SHP77 treated with DMSO at 0.1 percent for 48 hours (cell line): Measurements from ENCODE around the gene VSX2.
A peak's percentile ranks its signal among the peaks of the same experiment; 100 is the strongest.

Experiments used
- DNase-seq: peaks from one replicate; lab custom pipeline; 2025; lab: John Stamatoyannopoulos, UW

Gene VSX2

DNA sequence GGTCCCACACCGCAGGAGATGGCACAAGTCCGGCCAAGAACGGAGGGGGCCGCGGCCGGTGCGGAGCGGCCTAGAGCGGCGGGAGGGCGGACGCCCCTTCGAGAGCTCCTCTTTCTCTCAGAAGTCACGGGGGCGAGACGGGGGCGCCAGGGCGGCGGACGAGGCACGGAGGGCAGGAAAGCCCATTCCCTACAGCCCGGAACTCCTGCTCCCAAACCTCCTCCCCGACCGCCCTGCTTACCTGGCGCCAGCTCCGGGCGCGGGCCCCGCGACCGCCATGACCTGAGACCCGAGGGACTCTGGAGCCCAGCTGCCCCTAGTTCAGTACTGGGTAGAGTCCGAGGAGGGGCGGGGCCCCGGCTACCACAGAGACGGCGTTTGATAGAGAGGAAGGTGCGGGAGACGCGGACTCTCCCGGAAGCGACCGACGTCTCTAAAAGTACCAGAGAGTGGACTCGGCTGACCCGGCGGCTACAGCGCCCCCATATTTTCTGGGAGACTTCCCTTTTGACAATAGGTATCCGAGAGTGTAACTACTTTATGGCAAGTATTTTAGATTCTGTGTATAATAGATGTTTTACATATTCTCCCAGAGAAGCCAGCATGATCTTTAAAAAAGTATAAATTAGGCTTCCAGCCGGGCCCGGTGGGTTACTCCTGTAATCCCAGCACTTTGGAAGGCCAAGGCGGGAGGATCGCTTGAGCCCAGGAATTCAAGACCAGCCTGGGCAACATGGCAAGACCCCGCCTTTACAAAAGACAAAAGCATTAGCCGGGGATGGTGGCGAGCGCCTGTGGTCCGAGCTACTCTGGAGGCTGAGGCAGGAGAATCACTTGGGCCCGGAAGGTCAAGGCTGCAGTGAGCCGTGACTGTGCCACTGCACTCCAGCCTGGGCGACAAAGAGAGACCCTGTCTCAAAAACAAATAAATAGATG lies 63.7 kb downstream of the VSX2 start, which contains the start of gene ABCD4:
ABCD4 (minus strand) TSS at position 301 of the 936 bp plus-strand sequence; CDS start at position 279, 22 bp downstream.
- peak; percentile 93 for DNase-seq

DNA sequence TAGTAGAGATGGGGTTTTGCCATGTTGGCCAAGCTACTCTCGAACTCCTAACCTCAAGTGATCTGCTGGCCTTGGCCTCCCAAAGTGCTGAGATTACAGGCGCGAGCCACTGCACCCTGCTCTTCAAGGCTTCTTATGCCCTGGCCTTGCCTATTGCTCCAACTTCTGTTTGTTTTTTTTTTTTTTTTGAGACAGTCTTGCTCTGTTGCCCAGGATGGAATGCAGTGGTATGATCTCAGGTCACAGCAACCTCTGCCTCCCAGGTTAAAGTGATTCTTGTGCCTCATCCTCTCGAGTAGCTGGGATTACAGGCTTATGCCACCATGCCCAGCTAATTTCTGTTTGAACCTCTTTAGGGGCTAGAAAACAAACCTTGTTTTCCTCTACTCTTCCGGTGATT lies 69.4 kb downstream of the VSX2 start:
- DNase-seq = no peak

DNA sequence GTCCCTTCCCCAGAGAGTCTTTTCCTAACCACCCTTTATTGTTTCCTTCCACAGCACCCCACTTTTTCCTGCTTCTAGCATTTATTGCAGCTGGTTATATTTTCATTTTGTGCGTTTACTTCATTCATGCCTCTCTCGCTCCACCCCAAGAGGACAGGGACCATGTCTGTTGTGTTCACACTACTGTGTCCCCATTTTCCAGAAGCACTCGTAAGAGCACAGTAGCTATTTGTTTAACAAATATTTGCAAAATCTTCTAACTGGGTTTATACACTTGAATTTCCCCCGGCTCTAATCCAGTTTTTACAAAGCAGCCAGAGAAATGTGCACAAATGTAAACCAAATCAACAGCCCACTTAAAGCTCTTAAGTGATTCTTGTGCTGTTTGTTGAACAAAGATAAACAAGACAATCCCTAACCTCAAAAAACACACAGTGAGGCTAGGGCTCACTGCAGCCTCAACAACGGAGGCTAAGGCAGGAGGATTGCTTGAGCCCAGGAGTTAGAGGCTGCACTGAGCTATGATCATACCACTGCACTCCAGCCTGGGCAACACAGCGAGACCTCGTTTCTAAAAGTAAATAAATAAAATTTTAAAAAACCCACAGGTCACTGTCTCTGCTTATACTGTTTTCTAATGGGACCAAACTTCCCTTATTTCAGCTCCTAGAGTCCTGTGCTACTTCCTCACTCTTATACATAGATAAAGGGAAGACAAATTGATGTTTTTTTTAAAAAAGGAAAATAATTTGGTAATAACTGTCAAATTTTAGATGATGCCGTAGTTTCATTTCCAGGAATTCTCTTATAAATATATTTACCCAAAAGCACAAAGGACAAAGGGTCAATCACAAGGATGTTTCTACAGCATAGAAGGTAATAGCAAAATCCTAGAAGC lies 70.1 kb downstream of the VSX2 start:
- DNase-seq = no peak

DNA sequence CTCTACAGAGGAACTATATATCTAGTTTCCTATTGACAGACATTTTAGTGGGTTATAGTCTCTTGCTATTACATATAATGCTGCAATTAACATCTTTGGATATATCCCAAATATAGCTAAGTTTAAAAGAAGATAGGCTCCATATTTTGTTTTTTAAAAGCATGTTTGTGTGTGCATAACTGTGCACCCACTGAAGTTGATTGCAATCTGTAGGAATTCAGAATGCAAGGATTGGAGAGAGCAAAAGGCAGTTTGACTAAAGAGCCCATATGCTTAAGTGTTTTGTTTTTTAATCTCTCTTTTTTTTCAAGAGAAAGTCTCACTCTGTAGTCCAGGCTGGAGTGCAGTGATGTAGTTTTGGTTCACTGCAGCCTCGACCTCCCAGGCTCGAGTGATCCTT lies 72.9 kb downstream of the VSX2 start:
- DNase-seq = no peak
